WTC11 (cell line): ENCODE data around the gene SEMA4C.

ENCODE experiments used
- CTCF ChIP-seq: fragments of 200-600 bp; IDR thresholded peaks from 2 replicates; pipeline ENCODE4 v1.8.0; 2022; ENCODE audit warnings: antibody characterized with exemption
- ELF4 ChIP-seq: sonication (generic); formaldehyde crosslinking; IDR thresholded peaks from 2 replicates; pipeline ENCODE4 v1.8.1; 2022; ENCODE audit warnings: low read depth, mild to moderate bottlenecking, moderate library complexity, missing genetic modification reagents
- GTF2I ChIP-seq: fragments of 250-450 bp; sonication (Bioruptor Pico); conservative IDR thresholded peaks from 2 replicates; pipeline ENCODE4 v1.4.0; 2021; ENCODE audit warnings: mild to moderate bottlenecking
- NFE2L1 ChIP-seq: sonication (generic); formaldehyde crosslinking; IDR thresholded peaks from 2 replicates; pipeline ENCODE4 v1.8.1; 2023; ENCODE audit warnings: missing genetic modification reagents
- NR2C2 ChIP-seq: sonication (generic); formaldehyde crosslinking; IDR thresholded peaks from 2 replicates; pipeline ENCODE4 v1.8.0; 2022; ENCODE audit warnings: mild to moderate bottlenecking, missing genetic modification reagents
- NR3C1 ChIP-seq: sonication (generic); formaldehyde crosslinking; conservative IDR thresholded peaks from 2 replicates; pipeline ENCODE4 v1.8.1; 2023; ENCODE audit warnings: low read depth, mild to moderate bottlenecking, missing genetic modification reagents
- PRDM15 ChIP-seq: sonication (generic); formaldehyde crosslinking; IDR thresholded peaks from 2 replicates; pipeline ENCODE4 v1.8.0; 2022; ENCODE audit warnings: missing genetic modification reagents
- SP1 ChIP-seq: sonication (generic); formaldehyde crosslinking; conservative IDR thresholded peaks from 2 replicates; pipeline ENCODE4 v1.8.1; 2022; ENCODE audit warnings: missing genetic modification reagents
- TEAD1 ChIP-seq: sonication (generic); formaldehyde crosslinking; IDR thresholded peaks from 2 replicates; pipeline ENCODE4 v1.8.0; 2022; ENCODE audit warnings: mild to moderate bottlenecking, missing genetic modification reagents
- ZNF121 ChIP-seq: sonication (generic); formaldehyde crosslinking; IDR thresholded peaks from 2 replicates; pipeline ENCODE4 v1.8.0; 2023; ENCODE audit warnings: missing genetic modification reagents
- ZNF232 ChIP-seq: sonication (generic); formaldehyde crosslinking; IDR thresholded peaks from 2 replicates; pipeline ENCODE4 v1.8.0; 2022; ENCODE audit warnings: mild to moderate bottlenecking, missing genetic modification reagents
- ZNF281 ChIP-seq: sonication (generic); formaldehyde crosslinking; IDR thresholded peaks from 2 replicates; pipeline ENCODE4 v1.8.0; 2023; ENCODE audit warnings: mild to moderate bottlenecking, missing genetic modification reagents

- TF ChIP-seq CTCF (no peak), ZNF281 (CRISPR knock-in tag) (no peak), TEAD1 (CRISPR knock-in tag) (no peak), NR2C2 (CRISPR knock-in tag) (no peak), ZNF121 (CRISPR knock-in tag) (no peak), SP1 (CRISPR knock-in tag) (no peak), ZNF232 (CRISPR knock-in tag) (no peak), NR3C1 (CRISPR knock-in tag) (no peak), ELF4 (CRISPR knock-in tag) (no peak), PRDM15 (CRISPR knock-in tag) (no peak), NFE2L1 (CRISPR knock-in tag) (no peak), GTF2I (CRISPR knock-in tag) (no peak)
These were observed 33.4 kb upstream of the SEMA4C start for GRCh38 chr2:96903318-96903717.
